GM21786 (cell line): ENCODE measurements around the gene SYNE1.

Experiments
- ATAC-seq: cut with Tn5 transposase; IDR thresholded peaks from one replicate; pipeline ENCODE4 v1.9.1; 2021; ENCODE audit not compliant: unreplicated experiment

Gene SYNE1

GRCh38 chr6:152379423-152379822 lies 257.7 kb downstream of the SYNE1 start:
- no peak for ATAC-seq

- no peak for ATAC-seq
These were observed 259.0 kb downstream of the SYNE1 start for GRCh38 chr6:152378169-152378568.

- no peak for ATAC-seq
These were observed 262.0 kb downstream of the SYNE1 start for GRCh38 chr6:152375197-152375596.

GRCh38 chr6:152372945-152373344 lies 264.2 kb downstream of the SYNE1 start:
- ATAC-seq = no peak

GRCh38 chr6:152371775-152372174 lies 265.4 kb downstream of the SYNE1 start:
- no peak for ATAC-seq

GRCh38 chr6:152368751-152369624 lies 268.2 kb downstream of the SYNE1 start:
- ATAC-seq = no peak

- ATAC-seq = no peak
These were observed 272.3 kb downstream of the SYNE1 start for GRCh38 chr6:152364866-152365265.

GRCh38 chr6:152360034-152360433 lies 277.1 kb downstream of the SYNE1 start:
- ATAC-seq = no peak

GRCh38 chr6:152356662-152357061 lies 280.5 kb downstream of the SYNE1 start:
- peak; percentile 62 for ATAC-seq

- no peak for ATAC-seq
These were observed 281.1 kb downstream of the SYNE1 start for GRCh38 chr6:152356016-152356415.

- ATAC-seq = no peak
These were observed 282.0 kb downstream of the SYNE1 start for GRCh38 chr6:152355166-152355565.

GRCh38 chr6:152353440-152353839 lies 283.7 kb downstream of the SYNE1 start:
- ATAC-seq = no peak

- no peak for ATAC-seq
These were observed 285.4 kb downstream of the SYNE1 start for GRCh38 chr6:152351742-152352141.

- ATAC-seq = no peak
These were observed 286.1 kb downstream of the SYNE1 start for GRCh38 chr6:152351110-152351509.

- ATAC-seq = no peak
These were observed 289.0 kb downstream of the SYNE1 start for GRCh38 chr6:152348116-152348515.

- no peak for ATAC-seq
These were observed 293.3 kb downstream of the SYNE1 start for GRCh38 chr6:152343735-152344360.

- ATAC-seq = no peak
These were observed 295.6 kb downstream of the SYNE1 start for GRCh38 chr6:152341596-152341995.

GRCh38 chr6:152338335-152339125 lies 298.6 kb downstream of the SYNE1 start:
- ATAC-seq = peak; percentile 92

- no peak for ATAC-seq
These were observed 302.6 kb downstream of the SYNE1 start for GRCh38 chr6:152334555-152334954.

- no peak for ATAC-seq
These were observed 306.2 kb downstream of the SYNE1 start for GRCh38 chr6:152330961-152331360.

GRCh38 chr6:152329638-152330448 lies 307.3 kb downstream of the SYNE1 start:
- no peak for ATAC-seq
